GM12878 (cell line): ENCODE measurements around the gene DIPK2A. TPM values are rescaled to one million over a fixed set of nuclear protein-coding genes. Genes with fewer than 3 reads are reported as not detected.

Source experiments
- ATAC-seq: fragments of 200-7000 bp; cut with Tn5 transposase; 3 replicates; pipeline ENCODE4 v1.9.1; 2020; ENCODE audit warnings: mild to moderate bottlenecking, moderate library complexity
- BruUV-seq: library from RNA; stranded (reverse); fragments of 400-500 nt; replicated peaks from 2 replicates; lab custom pipeline; 2021; lab: Mats Ljungman, UMichigan
- CTCF ChIA-PET: fragments of 300-600 bp; sonication (Branson Sonifier 250); formaldehyde crosslinking; extraction: SDS; loops from one replicate; lab custom pipeline; 2021; ENCODE audit warnings: inconsistent platforms; lab: Yijun Ruan, JAX
- POLR2A ChIA-PET: fragments of 350-600 bp; formaldehyde crosslinking; extraction: SDS; loops from one replicate; lab custom pipeline; 2021; ENCODE audit warnings: inconsistent platforms; lab: Charles Lee
- RAD21 ChIA-PET: fragments of 300-600 bp; sonication (Branson Sonifier 250); formaldehyde crosslinking; loops from one replicate; lab custom pipeline; 2023; ENCODE audit warnings: antibody characterized with exemption; ENCODE audit not compliant: unreplicated experiment; lab: Charles Lee
- SMC1A ChIA-PET: fragments of 300-600 bp; sonication (Branson Sonifier 250); formaldehyde crosslinking; loops from one replicate; lab custom pipeline; 2023; ENCODE audit not compliant: unreplicated experiment, uncharacterized antibody; lab: Charles Lee
- DNase-seq: peaks from one replicate; pipeline ENCODE4 v3.0.0-alpha.2; 2011; ENCODE audit warnings: low read depth, low spot score
- FAIRE-seq: peaks from 3 replicates; lab custom pipeline; 2011; peaks lifted over from hg19 to GRCh38; lab: Jason Lieb, UNC
- H2AFZ ChIP-seq: 2 replicates; pipeline ENCODE4 v1.6.0; 2011; ENCODE audit warnings: low read depth, low read length, control low read depth; ENCODE audit not compliant: control insufficient read depth
- H3K27ac ChIP-seq: 2 replicates; pipeline ENCODE4 v1.5.1; 2011; ENCODE audit warnings: control low read depth; ENCODE audit not compliant: control insufficient read depth, insufficient read depth
- H3K27me3 ChIP-seq, 2 experiments: replicated peaks in 1 of 2; 2 replicates each; pipeline versions ENCODE4 v1.6.0 to v1.6.1; 2011; ENCODE audit warnings: low read length in 1 of 2; ENCODE audit not compliant: control insufficient read depth in 2 of 2, insufficient read depth in 2 of 2
- H3K36me3 ChIP-seq, 2 experiments: 2 replicates each; pipeline ENCODE4 v1.5.1; 2011; ENCODE audit warnings: low read length in 1 of 2; ENCODE audit not compliant: control insufficient read depth in 2 of 2, insufficient read depth in 2 of 2
- H3K4me1 ChIP-seq: 2 replicates; pipeline ENCODE4 v1.6.1; 2011; ENCODE audit warnings: mild to moderate bottlenecking, low read length, moderate library complexity, mixed read lengths; ENCODE audit not compliant: control insufficient read depth, insufficient read depth
- H3K4me2 ChIP-seq: 2 replicates; pipeline ENCODE4 v1.6.0; 2011; ENCODE audit warnings: control low read depth; ENCODE audit not compliant: control insufficient read depth, insufficient read depth
- H3K4me3 ChIP-seq: fragments of 200-600 bp; sonication (generic); 2 replicates; pipeline ENCODE4 v1.5.1; 2016
- H3K79me2 ChIP-seq: 2 replicates; pipeline ENCODE4 v1.6.0; 2011; ENCODE audit warnings: low read length; ENCODE audit not compliant: control insufficient read depth, insufficient read depth
- H3K9ac ChIP-seq: 2 replicates; pipeline ENCODE4 v1.8.0; 2011; ENCODE audit warnings: low read length, control low read depth, mixed read lengths; ENCODE audit not compliant: control insufficient read depth, insufficient read depth
- H3K9me3 ChIP-seq: replicated peaks from 3 replicates; pipeline ENCODE4 v1.5.1; 2011; ENCODE audit warnings: mild to moderate bottlenecking, low read length; ENCODE audit not compliant: control insufficient read depth, insufficient read depth
- H4K20me1 ChIP-seq: 2 replicates; pipeline ENCODE4 v1.6.0; 2011; ENCODE audit not compliant: control insufficient read depth, insufficient read depth
- CEBPZ ChIP-seq: fragments of 150-350 bp; IDR thresholded peaks from 2 replicates; pipeline ENCODE4 v1.6.1; 2016; ENCODE audit warnings: low read depth, low read length
- CTCF ChIP-seq, 3 experiments: IDR thresholded peaks in 2 of 3; conservative IDR thresholded peaks in 1 of 3; 2 replicates each; pipeline ENCODE4 v1.5.1; 2011; ENCODE audit warnings: low read depth in 3 of 3, low read length in 3 of 3, mild to moderate bottlenecking in 3 of 3, control low read depth in 2 of 3, moderate library complexity in 2 of 3, inconsistent platforms in 1 of 3, mixed read lengths in 1 of 3; ENCODE audit not compliant: control insufficient read depth in 2 of 3, insufficient read depth in 1 of 3; ENCODE audit errors: extremely low read depth in 1 of 3
- RAD21 ChIP-seq: IDR thresholded peaks from 2 replicates; pipeline ENCODE4 v1.6.1; 2011; ENCODE audit warnings: mild to moderate bottlenecking, low read depth, low read length, moderate library complexity; ENCODE audit not compliant: insufficient read depth
- SMC3 ChIP-seq: IDR thresholded peaks from 2 replicates; pipeline ENCODE4 v1.6.1; 2011; ENCODE audit warnings: low read length, improper control_type of control experiment, borderline replicate concordance
- WGBS: methylation state at CpG from one replicate; pipeline ENCODE4 v1.1.6; 2016; ENCODE audit warnings: low lambda C conversion rate; ENCODE audit not compliant: insufficient replicate concordance, insufficient coverage; ENCODE audit errors: missing lambda C conversion rate; 5-methylcytosine and 5-hydroxymethylcytosine counted together
- in situ Hi-C: fragments of 300-500 bp; cut with MboI; formaldehyde crosslinking; loops from 9 replicates; pipeline ENCODE4 v1.14.3; 2018; ENCODE audit warnings: mixed read lengths
- intact Hi-C: fragments of 100-400 bp; cut with micrococcal nuclease; formaldehyde crosslinking; loops from one replicate; pipeline ENCODE4 v1.14.2; 2022; ENCODE audit not compliant: unreplicated experiment
- polyA plus RNA-seq, 11 experiments: library from polyadenylated mRNA; depleted of rRNA in 4 of 11; unstranded in 6 of 11; stranded (reverse) in 5 of 11; fragments of >200 nt; fragmentation: Nextera tagmentation in 4 of 11; fragmentation: Illumina TruSeq in 1 of 11; extraction: Ambion mirVana in 4 of 11; extraction: Trizol in 1 of 11; gene quantifications; 1 replicate in 1 of 11; 2 replicates in 10 of 11; pipeline versions ENCODE4 v1.2.1 to v1.2.3, GENCODE V29; 2011 to 2016; ENCODE audit warnings: inconsistent platforms in 2 of 11, missing spikeins in 2 of 11, low read depth in 1 of 11
- total RNA-seq, 4 experiments: library from RNA; depleted of rRNA in 3 of 4; stranded (reverse); fragments of >200 nt in 3 of 4; fragmentation: Illumina TruSeq in 1 of 4; extraction: Trizol in 1 of 4; gene quantifications; 2 replicates each; pipeline versions ENCODE4 v1.2.1 to v1.2.3, GENCODE V29; 2013 to 2021

DIPK2A gene
- total and polyA plus RNA-seq, 10 of the 15 experiments (the other 5 are each of a cell fraction or from before 2014, with no cell fraction given) = 4.6 to 36.4 (median 15.0) TPM

GRCh38 chr3:143975554-143976152, 4.0 kb downstream of the DIPK2A start:
- ChIA-PET RAD21 (interaction anchor here (0.9 to 1.4 kb wide), 5 partner anchors 51 to 428 kb away, joined by 3 to 4 read pairs (median 3); no protein-coding TSS in a partner anchor), CTCF (interaction anchor here (0.6 to 2.5 kb wide), 18 partner anchors 8 to 572 kb away, joined by 3 to 16 read pairs (median 3); no protein-coding TSS in a partner anchor), POLR2A (no interaction called here), SMC1A (interaction anchor here (0.6 to 5.4 kb wide), 13 partner anchors 55 to 800 kb away, joined by 3 to 53 read pairs (median 3); no protein-coding TSS in a partner anchor)
- WGBS = 44% methylated on average over 3 of the region's 3 CpGs
- Histone ChIP-seq H3K27ac (peak overlapping the region; percentile 91), H3K4me2 (peak overlapping the region; percentile 85), H3K9me3 (no peaks in the 10 kb centered on the region), H2AFZ (peak overlapping the region; percentile 39), H3K79me2 (peaks cover 87% of the 10 kb centered on the region), H3K27me3 (no peaks in the 10 kb centered on the region), H3K4me1 (no peaks in the 10 kb centered on the region), H3K9ac (peak overlapping the region; percentile 92), H3K4me3 (peak overlapping the region; percentile 87), H3K36me3 (no peaks in the 10 kb centered on the region), H4K20me1 (no peaks in the 10 kb centered on the region)
- FAIRE-seq (no peak), DNase-seq (no peak), ATAC-seq (no peak)
- TF ChIP-seq RAD21 = peak; percentile 76
- no peak for TF ChIP-seq CEBPZ
- TF ChIP-seq CTCF (IDR thresholded peaks at IDR 0.05 in 2 of 3, conservative IDR thresholded peaks at IDR 0.05 in 1 of 3; ENCODE audit: control insufficient read depth in 2 of 3, extremely low read depth in 1 of 3, insufficient read depth in 1 of 3, low read depth in 3 of 3, low read length in 3 of 3) = peak; percentile 37 to 61 (median 52); a peak in 4 of 6 replicates
- TF ChIP-seq SMC3 = peak; percentile 62; the same call in 1 of the 2 replicates
- BruUV-seq = no TSS peak
- in situ Hi-C loops = loop anchor here (10.0 kb wide), 1 partner anchor 459 kb away; no protein-coding TSS in a partner anchor
- intact Hi-C loops = loop anchor here (2.0 to 10.0 kb wide), 3 partner anchors 519 to 795 kb away; no protein-coding TSS in a partner anchor
